Heart right ventricle (tissue), 16 donors: ENCODE measurements around the gene COL4A3. TPM values are rescaled to one million over a fixed set of nuclear protein-coding genes. Genes with fewer than 3 reads are reported as not detected.
A peak's percentile ranks its signal among the peaks of the same experiment; 100 is the strongest.

Experiments
- ATAC-seq, 8 donors: fragments of 200-7000 bp; cut with Tn5 transposase; one replicate each; pipeline ENCODE4 v1.9.1; 2020; ENCODE audit warnings: mild to moderate bottlenecking in 8 of 8, moderate library complexity in 8 of 8, moderate number of reproducible peaks in 1 of 8
- DNase-seq, 2 donors: peaks; one replicate each; pipeline ENCODE4 v3.0.0-alpha.2; 2020
- H3K27ac ChIP-seq, 10 donors: fragments of 200-600 bp; sonication (generic) in 2 of 10; one replicate each; pipeline versions ENCODE4 v1.5.0 to v1.8.0; 2020 to 2022; ENCODE audit warnings: mild to moderate bottlenecking in 3 of 10
- H3K27me3 ChIP-seq, 7 donors: fragments of 200-600 bp; one replicate each; pipeline ENCODE4 v1.8.0; 2021 to 2022; ENCODE audit warnings: mild to moderate bottlenecking in 2 of 7
- H3K36me3 ChIP-seq, 9 donors: fragments of 200-600 bp; sonication (generic) in 1 of 9; one replicate each; pipeline versions ENCODE4 v1.5.0 to v1.8.0; 2020 to 2022; ENCODE audit warnings: mild to moderate bottlenecking in 2 of 9
- H3K4me1 ChIP-seq, 9 donors: fragments of 200-600 bp; sonication (generic) in 1 of 9; one replicate each; pipeline versions ENCODE4 v1.5.0 to v1.8.0; 2020 to 2022; ENCODE audit warnings: mild to moderate bottlenecking in 4 of 9
- H3K4me3 ChIP-seq, 10 donors: fragments of 200-600 bp; sonication (generic) in 2 of 10; one replicate each; pipeline versions ENCODE4 v1.5.0 to v1.8.0; 2020 to 2022; ENCODE audit warnings: mild to moderate bottlenecking in 7 of 10, moderate library complexity in 2 of 10
- H3K9me3 ChIP-seq, 11 donors: fragments of 200-600 bp in 10 of 11; sonication (generic) in 2 of 11; one replicate each; pipeline versions ENCODE4 v1.5.0 to v1.8.0; 2013 to 2022; ENCODE audit warnings: mild to moderate bottlenecking in 2 of 11, control low read depth in 1 of 11, moderate library complexity in 1 of 11
- CTCF ChIP-seq, 9 donors: fragments of 200-600 bp; sonication (generic) in 2 of 9; IDR thresholded peaks; one replicate each; pipeline versions ENCODE4 v1.5.0 to v1.8.0; 2021 to 2022; ENCODE audit warnings: antibody characterized with exemption in 9 of 9, mild to moderate bottlenecking in 5 of 9, moderate library complexity in 1 of 9
- WGBS, 2 donors: extraction: QIAGEN DNeasy Blood & Tissue Kit; methylation state at CpG; one replicate each; pipeline ENCODE4 v1.1.7; 2013; ENCODE audit warnings: inconsistent platforms in 1 of 2; 5-methylcytosine and 5-hydroxymethylcytosine counted together
- intact Hi-C, 10 donors: fragments of 100-400 bp; cut with DNase I; formaldehyde crosslinking; loops; one replicate each; pipeline versions ENCODE4 v1.11.1 to v1.14.2; 2022
- polyA plus RNA-seq, 2 donors: library from polyadenylated mRNA; stranded (reverse); fragments of 200-250 nt; gene quantifications; one replicate each; pipeline ENCODE4 v1.2.3, GENCODE V29; 2013
- total RNA-seq, 10 donors: library from RNA; stranded (reverse); fragmentation: NEBNext Ultra II Directional in 3 of 10; extraction: Animal tissue kit (Norgen Biotek cat#: 25700) in 3 of 10; gene quantifications; one replicate each; pipeline versions ENCODE4 v1.2.1 to v1.2.4, GENCODE V29; 2021 to 2023
- donor health status: Arrhythmogenic right ventricular cardiomyopathy.
- donor health status: ischemic (EF 13 %, LVEDD 7.1; RV severe dilation, severe dysfunction).
- donor health status: healthy with polysubstance abuse.
- donor health status: DM: no; HTN: yes; CAD: no.
- donor health status: DM: no; HTN: no; CAD: no.
- donor health status: ischemic (EF 25% LVEDD 6.9; RV normal size, moderate dysfunction).
- donor health status: ischemic (EF 25% LVEDD 5.7; RV mildly dilated, moderate dysfunction).
- donor health status: healthy.
- donor health status: DM: yes; HTN: yes; CAD: no.
- donor health status: Ischemic cardiomyopathy.
- donor health status: ischemic (EF 35%, LVEDD 5.7; RV mildly dilated, moderate dysfunction).
- donor health status: nonischemic (EF 11% LVEDD 7.7; RV severe dilation, severe dysfunction).
- donor health status: DM: yes; HTN: yes; CAD: no.
- donor health status: PGD.
- donor health status: ischemic (EF 29% LVEDD 5.4; RV normal size, mild dysfunction).
- donor health status: nonischemic (EF 23%, LVEDD 6.1; RV moderate dilation, normal function).

Gene COL4A3
- total and polyA plus RNA-seq, 12 donors: 0.91 to 6.2 (median 2.3) TPM

DNA sequence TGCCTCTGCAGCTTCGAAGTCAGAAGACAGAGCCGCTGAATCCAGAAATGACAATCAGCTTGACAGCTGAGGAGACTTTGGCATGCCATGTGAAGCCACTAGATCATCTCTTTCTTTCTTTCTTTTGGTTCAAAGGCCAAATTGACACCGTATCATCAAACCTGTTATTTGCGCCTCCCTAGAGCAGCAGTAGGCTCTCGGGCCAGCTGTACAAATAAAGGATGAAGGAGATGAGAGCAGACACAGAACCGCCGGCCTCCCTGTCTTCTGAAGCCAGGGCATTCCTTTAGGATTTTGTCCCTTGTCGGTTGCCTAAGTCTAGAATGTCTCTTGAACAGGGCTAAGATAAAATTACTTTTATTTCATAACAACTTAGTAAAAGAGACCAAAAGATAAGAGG is 37.2 kb upstream of the COL4A3 start:
- WGBS, 2 donors: 37 to 40% methylated on average over 8 of the region's 8 CpGs
- no peaks in the 10 kb centered on the region for H3K27me3 ChIP-seq
- peaks cover 0 to 7% (median 0%) of the 10 kb centered on the region in 9 donors for H3K4me1 ChIP-seq
- no peak overlapping the region for H3K4me3 ChIP-seq
- DNase-seq (no peak), ATAC-seq (peak in 2 of 8 donors; percentile 32 to 63)
- H3K27ac ChIP-seq: peak overlapping the region in 1 of 10 donors; percentile 31
- intact Hi-C loops: no loop called here
- no peaks in the 10 kb centered on the region for H3K36me3 ChIP-seq
- no peak for TF ChIP-seq CTCF (IDR thresholded peaks at IDR 0.05)
- H3K9me3 ChIP-seq: no peaks in the 10 kb centered on the region

DNA sequence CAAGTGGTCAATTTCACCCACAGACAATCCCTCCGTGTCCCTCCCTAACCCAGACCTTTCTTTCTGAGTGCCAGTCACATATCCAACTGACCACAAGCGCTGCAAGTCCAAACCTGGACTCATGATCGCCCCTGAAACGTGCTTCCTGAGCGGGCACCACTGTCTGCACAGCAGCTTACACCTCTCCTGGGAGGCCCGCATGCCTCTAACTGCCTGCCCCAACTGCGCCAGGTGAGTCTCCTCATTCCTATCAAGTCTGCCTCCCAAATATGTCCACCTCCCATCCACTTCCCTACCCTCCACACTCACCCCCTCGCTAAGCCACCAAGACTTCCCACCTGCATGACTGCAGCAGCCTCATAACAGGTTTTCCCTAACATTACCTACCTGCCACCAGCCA is 33.8 kb upstream of the COL4A3 start:
- Histone ChIP-seq H3K36me3 (no peaks in the 10 kb centered on the region), H3K9me3 (no peaks in the 10 kb centered on the region), H3K27ac (no peak overlapping the region), H3K4me1 (peaks cover 0 to 13% (median 0%) of the 10 kb centered on the region in 9 donors), H3K27me3 (no peaks in the 10 kb centered on the region), H3K4me3 (no peak overlapping the region)
- 85 to 88% methylated on average over 8 of the region's 8 CpGs for WGBS, 2 donors
- no peak for TF ChIP-seq CTCF (IDR thresholded peaks at IDR 0.05)
- ATAC-seq (peak in 1 of 8 donors; percentile 31), DNase-seq (no peak)
- intact Hi-C loops: loop anchor here in 9 of 10 donors (1.0 to 10.0 kb wide), 4 partner anchors 54 to 634 kb away; no protein-coding TSS in a partner anchor

DNA sequence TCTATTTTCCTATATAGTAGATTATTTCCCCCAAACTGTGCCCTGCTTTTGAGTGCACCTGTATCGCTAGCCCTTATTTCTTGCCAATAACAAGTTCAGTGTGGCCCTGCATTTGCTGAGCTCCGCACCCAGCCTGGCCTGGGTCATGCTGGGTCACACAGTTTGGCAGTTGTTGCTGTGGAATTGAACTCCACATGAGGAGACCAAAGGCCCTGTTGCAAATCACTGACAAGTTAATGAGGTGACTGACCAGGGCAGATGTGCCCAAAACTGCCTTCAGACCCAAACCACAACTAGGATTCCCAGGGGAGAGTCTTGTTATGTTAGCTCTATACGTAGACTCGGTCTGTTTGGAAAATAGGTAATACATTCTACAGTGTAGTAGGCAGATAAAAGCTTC is 31.4 kb upstream of the COL4A3 start:
- ATAC-seq: peak in 1 of 8 donors; percentile 70

DNA sequence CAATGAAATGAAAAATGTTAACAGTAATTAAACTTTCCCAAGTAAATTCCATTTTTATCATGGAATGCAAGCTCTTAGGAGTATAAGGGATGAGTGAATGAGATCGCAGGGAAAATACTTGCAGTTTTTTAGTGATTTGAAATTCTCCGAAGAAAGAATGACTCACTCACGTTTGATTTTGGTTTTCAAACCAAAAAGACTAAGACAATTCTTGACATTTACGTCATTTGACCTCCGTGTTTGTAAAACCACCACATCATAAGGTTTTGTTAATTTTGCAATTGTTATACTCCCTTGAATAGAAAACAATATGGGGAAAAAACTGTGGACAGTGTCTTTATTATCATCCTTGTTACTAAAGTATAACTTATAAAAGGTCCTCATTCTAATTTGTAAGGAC is 29.8 kb upstream of the COL4A3 start:
- no peak for ATAC-seq
- TF ChIP-seq CTCF (IDR thresholded peaks at IDR 0.05): no peak
- Histone ChIP-seq H3K36me3 (peaks cover 0 to 6% (median 0%) of the 10 kb centered on the region in 9 donors), H3K27me3 (no peaks in the 10 kb centered on the region), H3K9me3 (no peaks in the 10 kb centered on the region), H3K4me3 (no peak overlapping the region), H3K4me1 (peaks cover 0 to 13% (median 0%) of the 10 kb centered on the region in 9 donors), H3K27ac (peak overlapping the region in 4 of 10 donors; percentile 3 to 41 (median 21))
- WGBS, 2 donors: 71 to 75% methylated on average over 5 of the region's 5 CpGs
- intact Hi-C loops: loop anchor here in 3 of 10 donors (10.0 kb wide), 2 partner anchors 50 to 630 kb away; no protein-coding TSS in a partner anchor
- DNase-seq: no peak

More for the DNA sequence above, 31.4 kb upstream of the COL4A3 start:
- H3K27me3 ChIP-seq: no peaks in the 10 kb centered on the region
- H3K4me3 ChIP-seq: no peak overlapping the region
- DNase-seq: peak in 1 of 2 donors; percentile 22
- 67 to 69% methylated on average over 4 of the region's 4 CpGs for WGBS, 2 donors
- H3K36me3 ChIP-seq: no peaks in the 10 kb centered on the region
- peak overlapping the region in 1 of 10 donors; percentile 21 for H3K27ac ChIP-seq
- intact Hi-C loops: loop anchor here in 3 of 10 donors (10.0 kb wide), 2 partner anchors 52 to 632 kb away; no protein-coding TSS in a partner anchor
- no peak for TF ChIP-seq CTCF (IDR thresholded peaks at IDR 0.05)
- no peaks in the 10 kb centered on the region for H3K9me3 ChIP-seq
- peaks cover 0 to 13% (median 0%) of the 10 kb centered on the region in 9 donors for H3K4me1 ChIP-seq
